Fibroblast of the aortic adventitia (primary cell): ENCODE data around the gene PCDHB1. TPM values are rescaled to one million over a fixed set of nuclear protein-coding genes. Genes with fewer than 3 reads are reported as not detected.

Source experiments
- DNase-seq: peaks from one replicate; pipeline ENCODE4 v3.0.0-alpha.2; 2010; ENCODE audit warnings: low read depth
- H3K4me3 ChIP-seq: 2 replicates; pipeline ENCODE4 v1.5.1; 2011; ENCODE audit warnings: low read depth, mild to moderate bottlenecking, control low read depth, low read length, moderate library complexity
- total RNA-seq: library from RNA; depleted of rRNA; stranded (reverse); fragments of >200 nt; gene quantifications from 2 replicates; pipeline ENCODE4 v1.2.3, GENCODE V29; 2012; ENCODE audit warnings: low replicate concordance
- TF ChIP-seq, protein P1 (sequence below): IDR thresholded peaks from 2 replicates; pipeline ENCODE4 v1.5.1; 2011; ENCODE audit warnings: mild to moderate bottlenecking, low read length, control low read depth, inconsistent platforms; ENCODE audit not compliant: insufficient read depth

Gene PCDHB1
- total RNA-seq, 1 donor, result not detected

DNA sequence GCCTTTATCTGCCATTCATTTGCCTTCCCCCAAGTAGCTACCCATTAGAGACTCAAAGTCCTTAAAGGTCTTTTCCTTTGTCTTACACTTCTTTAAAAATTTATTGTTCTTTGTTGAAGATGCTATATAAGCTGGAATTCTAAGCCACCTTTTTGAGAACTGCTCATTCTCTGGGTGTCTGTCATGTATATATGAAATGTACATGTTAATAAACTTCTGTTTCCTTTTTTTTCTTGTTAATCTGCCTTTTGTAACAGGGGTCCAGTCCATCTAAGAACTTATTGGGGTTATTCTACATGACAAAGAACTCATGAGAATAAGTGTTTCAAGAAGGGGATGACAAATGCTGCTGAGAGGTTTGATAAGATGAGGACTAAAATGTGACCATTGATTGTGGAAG, 43.4 kb upstream of the PCDHB1 start:
- no peak overlapping the region for H3K4me3 ChIP-seq
- no peak for DNase-seq
- TF ChIP-seq, protein P1, sequence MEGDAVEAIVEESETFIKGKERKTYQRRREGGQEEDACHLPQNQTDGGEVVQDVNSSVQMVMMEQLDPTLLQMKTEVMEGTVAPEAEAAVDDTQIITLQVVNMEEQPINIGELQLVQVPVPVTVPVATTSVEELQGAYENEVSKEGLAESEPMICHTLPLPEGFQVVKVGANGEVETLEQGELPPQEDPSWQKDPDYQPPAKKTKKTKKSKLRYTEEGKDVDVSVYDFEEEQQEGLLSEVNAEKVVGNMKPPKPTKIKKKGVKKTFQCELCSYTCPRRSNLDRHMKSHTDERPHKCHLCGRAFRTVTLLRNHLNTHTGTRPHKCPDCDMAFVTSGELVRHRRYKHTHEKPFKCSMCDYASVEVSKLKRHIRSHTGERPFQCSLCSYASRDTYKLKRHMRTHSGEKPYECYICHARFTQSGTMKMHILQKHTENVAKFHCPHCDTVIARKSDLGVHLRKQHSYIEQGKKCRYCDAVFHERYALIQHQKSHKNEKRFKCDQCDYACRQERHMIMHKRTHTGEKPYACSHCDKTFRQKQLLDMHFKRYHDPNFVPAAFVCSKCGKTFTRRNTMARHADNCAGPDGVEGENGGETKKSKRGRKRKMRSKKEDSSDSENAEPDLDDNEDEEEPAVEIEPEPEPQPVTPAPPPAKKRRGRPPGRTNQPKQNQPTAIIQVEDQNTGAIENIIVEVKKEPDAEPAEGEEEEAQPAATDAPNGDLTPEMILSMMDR, result no peak

DNA sequence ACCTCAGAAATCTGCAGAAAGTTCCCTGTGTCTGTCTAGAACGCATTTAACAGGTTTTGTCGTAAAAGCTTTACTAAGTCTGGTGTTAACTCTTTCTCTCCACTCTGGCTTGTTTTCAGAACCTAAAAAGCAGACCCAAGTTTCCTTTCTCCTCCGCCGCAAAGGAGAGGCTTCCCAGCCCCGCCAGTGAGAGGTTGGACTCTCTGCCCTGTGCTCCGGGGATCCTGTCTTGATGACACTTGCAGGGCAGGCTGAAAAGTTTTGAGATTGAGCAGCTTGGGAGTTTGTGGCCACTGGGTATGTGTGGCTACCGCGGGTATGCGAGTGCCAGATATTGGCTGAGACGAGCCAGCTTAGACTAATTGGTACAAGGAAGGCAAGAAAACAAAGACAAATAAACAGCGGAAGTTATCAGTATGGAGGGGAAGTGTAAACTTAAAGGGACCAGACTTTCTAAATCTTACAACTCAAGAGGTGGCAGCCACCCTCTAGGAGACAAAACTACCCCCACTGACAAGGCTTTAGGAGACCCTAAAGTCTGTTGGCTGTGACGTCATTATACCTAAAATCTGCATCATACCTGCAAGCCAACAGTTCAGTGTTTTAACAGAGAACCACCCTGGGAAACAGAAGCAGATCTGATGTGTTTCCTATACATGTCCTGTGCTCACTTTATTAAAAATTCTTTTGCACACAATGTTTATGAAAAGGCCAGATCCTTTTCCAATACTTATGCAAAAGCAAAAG, 41.0 kb upstream of the PCDHB1 start:
- TF ChIP-seq, protein P1, result no peak
- DNase-seq, result no peak
- no peak overlapping the region for H3K4me3 ChIP-seq

DNA sequence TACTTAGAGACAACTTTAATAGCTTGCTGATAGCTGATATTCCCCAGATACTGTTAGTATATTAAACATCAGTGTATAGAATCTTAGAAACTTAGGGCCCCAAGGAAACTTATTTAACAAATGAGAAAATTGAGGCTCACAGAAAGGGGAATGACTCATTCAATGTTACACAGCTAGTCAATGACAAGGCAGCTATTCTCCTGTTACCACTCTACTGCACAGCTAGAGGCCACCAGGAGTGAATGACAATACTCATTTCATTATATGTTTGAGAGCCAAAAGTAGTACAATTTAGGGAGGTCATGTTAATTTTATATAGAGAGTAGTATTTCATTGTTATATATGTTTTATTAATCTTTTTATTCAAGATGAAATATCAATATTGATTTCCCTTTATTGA, 33.2 kb upstream of the PCDHB1 start:
- TF ChIP-seq, protein P1, result no peak

DNA sequence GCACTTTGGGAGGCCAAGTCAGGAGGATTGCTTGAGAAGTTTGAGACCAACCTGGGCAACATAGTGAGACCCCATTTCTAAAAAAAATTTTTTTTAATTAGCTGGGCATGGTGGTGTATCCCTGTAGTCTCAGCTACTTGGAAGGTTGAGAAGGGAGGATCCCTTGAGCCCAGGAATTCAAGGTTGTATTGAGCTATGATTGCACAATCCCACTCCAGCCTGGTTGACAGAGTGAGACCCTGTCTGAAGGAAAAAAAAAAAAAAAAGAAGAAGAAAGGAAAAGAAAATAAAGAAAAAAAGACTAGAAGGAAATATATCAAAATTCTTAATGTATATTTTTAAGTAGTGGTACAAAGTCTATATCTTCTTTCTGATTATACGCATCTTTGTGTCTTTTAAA, 28.8 kb upstream of the PCDHB1 start:
- no peak overlapping the region for H3K4me3 ChIP-seq
- TF ChIP-seq, protein P1, result no peak
- DNase-seq, result no peak

More for the DNA sequence above, 33.2 kb upstream of the PCDHB1 start:
- DNase-seq, result no peak
- no peak overlapping the region for H3K4me3 ChIP-seq

DNA sequence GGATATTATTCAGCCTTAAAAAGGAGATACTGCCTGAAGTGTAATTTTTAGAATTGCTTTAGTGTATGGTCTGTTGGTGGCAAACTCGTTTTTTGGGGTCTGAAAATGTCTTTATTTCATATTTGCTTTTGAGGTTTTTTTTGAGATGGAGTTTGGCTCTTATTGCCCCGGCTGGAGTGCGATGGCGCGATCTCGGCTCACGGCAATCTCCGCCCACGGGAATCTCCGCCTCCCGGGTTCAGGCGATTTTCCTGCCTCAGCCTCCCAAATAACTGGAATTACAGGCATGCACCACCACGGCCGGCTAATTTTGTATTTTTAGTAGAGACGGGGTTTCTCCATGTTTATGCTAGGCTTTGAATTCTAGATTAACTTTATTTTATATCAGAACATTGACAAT, 20.2 kb upstream of the PCDHB1 start:
- TF ChIP-seq, protein P1, result no peak
- H3K4me3 ChIP-seq, result no peak overlapping the region
- DNase-seq, result no peak

GRCh38 chr5:141032626-141033025, 18.5 kb upstream of the PCDHB1 start:
- H3K4me3 ChIP-seq, result no peak overlapping the region
- TF ChIP-seq, protein P1, result no peak

GRCh38 chr5:141039061-141039460, 12.1 kb upstream of the PCDHB1 start:
- TF ChIP-seq, protein P1, result no peak
- H3K4me3 ChIP-seq, result no peak overlapping the region
- DNase-seq, result no peak

More at GRCh38 chr5:141032626-141033025, 18.5 kb upstream of the PCDHB1 start:
- no peak for DNase-seq
